Urinary bladder (tissue), 2 donors: ENCODE results near the gene ANKRD37. TPM values are rescaled to one million over a fixed set of nuclear protein-coding genes. Genes with fewer than 3 reads are reported as not detected.

Source experiments
- polyA plus RNA-seq: library from polyadenylated mRNA; stranded (reverse); fragments of 200-250 nt; gene quantifications from one replicate; pipeline ENCODE4 v1.2.3, GENCODE V29; 2013
- small RNA-seq: library from RNA; depleted of rRNA; stranded (forward); fragments of <200 nt; gene quantifications from one replicate; pipeline ENCODE3, GENCODE V24; 2014
- total RNA-seq: library from RNA; depleted of rRNA; stranded (reverse); fragments of >200 nt; gene quantifications from one replicate; pipeline ENCODE4 v1.2.3, GENCODE V29; 2014
- donor health status: healthy.

ANKRD37 gene
- total and polyA plus RNA-seq, 2 donors: 19.9 to 27.3 TPM

Small RNAs within 50 kb of the gene (small RNA-seq; reads per million reads assigned to genes)
- not detected for gene RF00019

Other genes starting within 250 kb of the ANKRD37 start
- gene CFAP97, start 192.8 kb upstream of the ANKRD37 start, total RNA-seq: 59.8 TPM
- gene CFAP97, start 192.8 kb upstream of the ANKRD37 start, polyA plus RNA-seq: 19.0 TPM
- 32.7 TPM for gene SNX25, start 187.2 kb upstream of the ANKRD37 start, total RNA-seq
- 9.9 TPM for gene SNX25, start 187.2 kb upstream of the ANKRD37 start, polyA plus RNA-seq
- gene LRP2BP, start 917 bp upstream of the ANKRD37 start, total RNA-seq: 5.4 TPM
- 0.41 TPM for gene LRP2BP, start 917 bp upstream of the ANKRD37 start, polyA plus RNA-seq
- gene UFSP2, start 29.1 kb downstream of the ANKRD37 start, total RNA-seq: 77.2 TPM
- 36.4 TPM for gene UFSP2, start 29.1 kb downstream of the ANKRD37 start, polyA plus RNA-seq
- 18.2 TPM for gene CCDC110, start 74.9 kb downstream of the ANKRD37 start, total RNA-seq
- 2.0 TPM for gene CCDC110, start 74.9 kb downstream of the ANKRD37 start, polyA plus RNA-seq
- gene PDLIM3, start 138.7 kb downstream of the ANKRD37 start, total RNA-seq: 456 TPM
- 358 TPM for gene PDLIM3, start 138.7 kb downstream of the ANKRD37 start, polyA plus RNA-seq